Fibroblast of skin of left biceps (primary cell): Measurements from ENCODE around the gene ZNF609.
A peak's percentile ranks its signal among the peaks of the same experiment; 100 is the strongest.
"Not testable (repeated sequence)": the region's sequence is repeated elsewhere in the genome, so short reads cannot be mapped to it uniquely, and the experiment has no call there.

Source experiments
- DNase-seq, 2 experiments: peaks; one replicate each; pipeline ENCODE4 v3.0.0-alpha.2; 2013; ENCODE audit warnings: low read depth in 2 of 2

The ZNF609 gene

GRCh38 chr15:64644811-64645210 lies 184.4 kb downstream of the ZNF609 start:
- not testable (repeated sequence) for DNase-seq

- no peak for DNase-seq
Measured at GRCh38 chr15:64645995-64646394, 185.6 kb downstream of the ZNF609 start.

GRCh38 chr15:64647367-64647766 lies 187.0 kb downstream of the ZNF609 start:
- DNase-seq = no peak

- no peak for DNase-seq
Measured at GRCh38 chr15:64650552-64650951, 190.2 kb downstream of the ZNF609 start.

GRCh38 chr15:64651601-64652191 lies 191.3 kb downstream of the ZNF609 start:
- DNase-seq = no peak

GRCh38 chr15:64653757-64654156 lies 193.4 kb downstream of the ZNF609 start:
- DNase-seq = no peak

- no peak for DNase-seq
Measured at GRCh38 chr15:64656508-64656907, 196.1 kb downstream of the ZNF609 start.

GRCh38 chr15:64665179-64665578 lies 204.8 kb downstream of the ZNF609 start:
- no peak for DNase-seq

GRCh38 chr15:64667736-64668161 lies 207.4 kb downstream of the ZNF609 start:
- peak; percentile 29 to 42 for DNase-seq

- no peak for DNase-seq
Measured at GRCh38 chr15:64673866-64674265, 213.5 kb downstream of the ZNF609 start.

GRCh38 chr15:64678126-64678819 lies 217.9 kb downstream of the ZNF609 start:
- DNase-seq = no peak

- no peak for DNase-seq
Measured at GRCh38 chr15:64680097-64680496, 219.7 kb downstream of the ZNF609 start.

GRCh38 chr15:64681424-64682024 lies 221.1 kb downstream of the ZNF609 start:
- no peak for DNase-seq

GRCh38 chr15:64682255-64682654 lies 221.9 kb downstream of the ZNF609 start:
- no peak for DNase-seq

- no peak for DNase-seq
Measured at GRCh38 chr15:64683378-64683777, 223.0 kb downstream of the ZNF609 start.

GRCh38 chr15:64685230-64685888 lies 225.0 kb downstream of the ZNF609 start:
- no peak for DNase-seq

- peak in 1 of 2 experiments; percentile 21 for DNase-seq
Measured at GRCh38 chr15:64686130-64686735, 225.9 kb downstream of the ZNF609 start.

GRCh38 chr15:64687172-64687571 lies 226.8 kb downstream of the ZNF609 start:
- DNase-seq = no peak

GRCh38 chr15:64687688-64688087 lies 227.3 kb downstream of the ZNF609 start:
- DNase-seq = no peak

- DNase-seq = no peak
Measured at GRCh38 chr15:64688770-64689169, 228.4 kb downstream of the ZNF609 start.

- no peak for DNase-seq
Measured at GRCh38 chr15:64690008-64690407, 229.6 kb downstream of the ZNF609 start.
